ENCODE data around the gene DOC2A. TPM values are rescaled to one million over a fixed set of nuclear protein-coding genes. Genes with fewer than 3 reads are reported as not detected.

The DOC2A gene
- total and polyA plus RNA-seq, 10 of the 15 experiments (the other 5 are each of a cell fraction or from before 2014, with no cell fraction given): 0.06 to 0.17 (median 0.12) TPM; not detected in 6

DNA sequence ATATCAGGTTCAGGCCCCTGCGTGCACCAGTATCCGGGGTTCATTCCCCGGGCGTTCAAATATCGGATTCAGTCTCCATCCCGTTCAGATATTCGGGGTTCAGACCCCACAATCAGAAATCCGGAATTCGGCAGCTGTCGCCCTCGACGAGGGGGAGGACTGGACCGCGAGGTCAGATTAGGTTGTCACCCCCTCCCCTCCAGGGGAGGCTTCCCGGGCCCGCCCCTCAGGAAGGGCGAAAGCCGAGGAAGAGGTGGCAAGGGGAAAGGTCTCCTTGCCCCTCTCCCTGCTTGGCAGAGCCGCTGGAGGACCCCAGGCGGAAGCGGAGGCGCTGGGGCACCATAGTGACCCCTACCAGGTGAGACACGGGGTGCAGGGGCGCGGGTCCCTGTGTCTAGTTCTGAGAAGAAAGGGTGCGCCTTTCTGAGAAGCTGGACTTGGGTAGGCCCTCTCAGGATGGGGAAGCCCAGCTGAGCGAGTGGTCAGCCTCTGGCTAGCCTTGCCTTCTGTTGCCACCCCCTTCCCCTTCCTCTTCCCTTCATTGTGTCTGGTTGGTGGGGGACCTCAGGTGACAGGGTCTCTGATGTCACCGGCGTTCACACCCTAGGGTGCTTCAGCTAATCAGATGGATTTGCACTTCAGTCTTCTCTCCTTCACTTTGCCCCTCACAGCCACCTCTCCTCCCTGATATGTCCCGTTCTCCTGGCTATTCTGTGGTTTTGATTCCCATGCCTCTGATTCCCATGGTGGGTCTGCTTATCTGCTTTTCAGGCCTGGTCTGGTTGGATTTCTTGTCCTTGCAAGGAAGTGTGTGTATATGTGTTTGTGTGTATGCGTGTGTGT, 36.3 kb downstream of the DOC2A start:
- intact Hi-C loops (cut with micrococcal nuclease; ENCODE audit: unreplicated experiment): no loop called here

More for the DNA sequence above, 36.3 kb downstream of the DOC2A start:
- TF ChIP-seq RAD51 (IDR thresholded peaks at IDR 0.05) (peak; percentile 35; the same call in 1 of the 2 replicates), BACH1 (IDR thresholded peaks at IDR 0.05; ENCODE audit: borderline replicate concordance) (0 out of 2 replicates have a peak, but pooled peaks have one; percentile 19), GABPA (IDR thresholded peaks at IDR 0.05; ENCODE audit: low read depth) (no peak), RUNX3 (IDR thresholded peaks at IDR 0.05; ENCODE audit: low read length) (0 out of 2 replicates have a peak, but pooled peaks have one; percentile 7), NFYA (IDR thresholded peaks at IDR 0.05; ENCODE audit: borderline replicate concordance, low read depth, low read length) (no peak), NR2F1 (conservative IDR thresholded peaks at IDR 0.05) (peak; percentile 36), HDGF (IDR thresholded peaks at IDR 0.05) (0 out of 2 replicates have a peak, but pooled peaks have one; percentile 29), SPI1 (IDR thresholded peaks at IDR 0.05; ENCODE audit: borderline replicate concordance, insufficient read depth, low read depth, low read length) (peak; percentile 30; the same call in 1 of the 2 replicates)
- TF ChIP-seq, protein P1, sequence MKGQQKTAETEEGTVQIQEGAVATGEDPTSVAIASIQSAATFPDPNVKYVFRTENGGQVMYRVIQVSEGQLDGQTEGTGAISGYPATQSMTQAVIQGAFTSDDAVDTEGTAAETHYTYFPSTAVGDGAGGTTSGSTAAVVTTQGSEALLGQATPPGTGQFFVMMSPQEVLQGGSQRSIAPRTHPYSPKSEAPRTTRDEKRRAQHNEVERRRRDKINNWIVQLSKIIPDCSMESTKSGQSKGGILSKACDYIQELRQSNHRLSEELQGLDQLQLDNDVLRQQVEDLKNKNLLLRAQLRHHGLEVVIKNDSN (IDR thresholded peaks at IDR 0.05; ENCODE audit: borderline replicate concordance, extremely low read length, insufficient read depth, low read depth, low read length): peak; percentile 2
- H3K9ac ChIP-seq (ENCODE audit: control insufficient read depth, insufficient read depth, low read length): peak overlapping the region; percentile 86
- peak overlapping the region; percentile 90 for H3K27ac ChIP-seq (ENCODE audit: control insufficient read depth, insufficient read depth)
- 1% methylated on average over 30 of the region's 31 CpGs for WGBS (ENCODE audit: insufficient coverage, insufficient replicate concordance, low lambda C conversion rate, missing lambda C conversion rate)
- no peaks in the 10 kb centered on the region for H3K27me3 ChIP-seq (replicated peaks in 1 of 2; ENCODE audit: control insufficient read depth in 2 of 2, insufficient read depth in 2 of 2, low read length in 1 of 2)
- RAD21 ChIA-PET (ENCODE audit: unreplicated experiment): interaction anchor here (2.3 kb wide), 1 partner anchor 12 kb away, joined by 19 read pairs; the partner anchor contains the start of gene TMEM219
- CTCF ChIA-PET: interaction anchor here (1.5 to 2.8 kb wide), 5 partner anchors 12 to 157 kb away, joined by 5 to 14 read pairs (median 8); partner anchors contain the start of genes KCTD13 and TMEM219
- peak; percentile 40 for ATAC-seq
- peaks cover 11 to 14% of the 10 kb centered on the region in 2 experiments for H3K36me3 ChIP-seq (ENCODE audit: control insufficient read depth in 2 of 2, insufficient read depth in 2 of 2, low read length in 1 of 2)
- BruUV-seq (replicated peaks): no TSS peak
- no peaks in the 10 kb centered on the region; the same call in 2 of the 3 replicates for H3K9me3 ChIP-seq (replicated peaks; ENCODE audit: control insufficient read depth, insufficient read depth, low read length)
- H3K4me1 ChIP-seq (ENCODE audit: control insufficient read depth, insufficient read depth, low read length): peaks cover 9% of the 10 kb centered on the region
- H2AFZ ChIP-seq (ENCODE audit: control insufficient read depth, low read depth, low read length): no peak overlapping the region
- no peaks in the 10 kb centered on the region for H4K20me1 ChIP-seq (ENCODE audit: control insufficient read depth, insufficient read depth)
- peak overlapping the region; percentile 99 for H3K4me3 ChIP-seq
- FAIRE-seq: no peak
- no peak for DNase-seq (ENCODE audit: low read depth, low spot score)
- peaks cover 37% of the 10 kb centered on the region for H3K79me2 ChIP-seq (ENCODE audit: control insufficient read depth, insufficient read depth, low read length)
- POLR2A ChIA-PET: interaction anchor here (0.6 to 6.0 kb wide), 9 partner anchors 13 to 1296 kb away, joined by 3 to 53 read pairs (median 9); partner anchors contain the start of genes HIRIP3, INO80E, KCTD13 and PAGR1
- SMC1A ChIA-PET (ENCODE audit: uncharacterized antibody, unreplicated experiment): interaction anchor here (1.9 to 3.2 kb wide), 3 partner anchors 12 to 19 kb away, joined by 4 to 20 read pairs (median 11); partner anchors contain the start of gene TMEM219
- H3K4me2 ChIP-seq (ENCODE audit: control insufficient read depth, insufficient read depth): peak overlapping the region; percentile 91
- in situ Hi-C loops (cut with MboI): no loop called here

Data from GM12878 (cell line).